Loucy (cell line): ENCODE results near the gene PITPNC1.
A peak's percentile ranks its signal among the peaks of the same experiment; 100 is the strongest.
"Not testable (repeated sequence)": the region's sequence is repeated elsewhere in the genome, so short reads cannot be mapped to it uniquely, and the experiment has no call there.

Experiments used
- H2AFZ ChIP-seq: fragments of 200-600 bp; sonication (generic); 2 replicates; pipeline ENCODE4 v1.6.0; 2016; ENCODE audit warnings: antibody characterized with exemption, mild to moderate bottlenecking, low read length, moderate library complexity
- H3F3A ChIP-seq: fragments of 200-600 bp; 2 replicates; pipeline ENCODE4 v1.6.0; 2016; ENCODE audit warnings: antibody characterized with exemption, low read depth, mild to moderate bottlenecking
- H3K27me3 ChIP-seq: fragments of 200-600 bp; sonication (generic); 2 replicates; pipeline ENCODE4 v1.6.1; 2014; ENCODE audit warnings: low read length, mild to moderate bottlenecking; ENCODE audit not compliant: insufficient read depth, poor library complexity, severe bottlenecking
- H3K36me3 ChIP-seq: fragments of 200-600 bp; sonication (generic); 2 replicates; pipeline ENCODE4 v1.6.1; 2016; ENCODE audit warnings: low read length; ENCODE audit not compliant: insufficient read depth
- H3K4me1 ChIP-seq: fragments of 200-600 bp; sonication (generic); 2 replicates; pipeline ENCODE4 v1.5.1; 2014; ENCODE audit warnings: low read length, mild to moderate bottlenecking; ENCODE audit not compliant: insufficient read depth, poor library complexity, severe bottlenecking
- H3K4me2 ChIP-seq: fragments of 200-600 bp; sonication (generic); 2 replicates; pipeline ENCODE4 v1.6.0; 2014; ENCODE audit warnings: antibody characterized with exemption, low read length, low read depth, mild to moderate bottlenecking; ENCODE audit not compliant: poor library complexity, severe bottlenecking
- H3K4me3 ChIP-seq: fragments of 200-600 bp; sonication (generic); 2 replicates; pipeline ENCODE4 v1.5.1; 2014; ENCODE audit warnings: low read length, mild to moderate bottlenecking, mixed read lengths; ENCODE audit not compliant: poor library complexity, severe bottlenecking
- H3K79me2 ChIP-seq: fragments of 200-600 bp; sonication (generic); 2 replicates; pipeline ENCODE4 v1.6.1; 2014; ENCODE audit warnings: low read length; ENCODE audit not compliant: insufficient read depth
- H3K9ac ChIP-seq: fragments of 200-600 bp; sonication (generic); 2 replicates; pipeline ENCODE4 v1.6.0; 2014; ENCODE audit warnings: mild to moderate bottlenecking, low read depth, low read length, moderate library complexity; ENCODE audit not compliant: poor library complexity, severe bottlenecking
- H3K9me2 ChIP-seq: fragments of 200-600 bp; sonication (generic); replicated peaks from 2 replicates; pipeline ENCODE4 v1.6.1; 2016; ENCODE audit warnings: low read depth, low read length, mixed read lengths
- H3K9me3 ChIP-seq: fragments of 200-600 bp; sonication (generic); 2 replicates; pipeline ENCODE4 v1.6.1; 2014; ENCODE audit warnings: mild to moderate bottlenecking, antibody characterized with exemption, low read length, low read depth; ENCODE audit not compliant: insufficient read depth
- H4K20me1 ChIP-seq: fragments of 200-600 bp; sonication (generic); 2 replicates; pipeline ENCODE4 v1.6.0; 2014; ENCODE audit warnings: antibody characterized with exemption, low read length, mild to moderate bottlenecking; ENCODE audit not compliant: insufficient read depth, poor library complexity, severe bottlenecking
- CTCF ChIP-seq: fragments of 200-600 bp; sonication (generic); conservative IDR thresholded peaks from 2 replicates; pipeline ENCODE4 v1.5.1; 2014; ENCODE audit warnings: mild to moderate bottlenecking, antibody characterized with exemption, low read length
- EZH2phosphoT487 ChIP-seq: fragments of 200-600 bp; IDR thresholded peaks from 2 replicates; pipeline ENCODE4 v1.6.1; 2018; ENCODE audit warnings: antibody characterized with exemption, mild to moderate bottlenecking, moderate library complexity, borderline replicate concordance

The PITPNC1 gene

GRCh38 chr17:67420994-67421393, 43.9 kb downstream of the PITPNC1 start:
- H3K27me3 ChIP-seq, result no peaks in the 10 kb centered on the region
- H3K79me2 ChIP-seq, result no peaks in the 10 kb centered on the region
- H2AFZ ChIP-seq, result no peak overlapping the region
- H3K9me3 ChIP-seq, result no peaks in the 10 kb centered on the region
- no peaks in the 10 kb centered on the region for H3K36me3 ChIP-seq
- no peak overlapping the region for H3K4me3 ChIP-seq
- no peak overlapping the region for H3K9ac ChIP-seq
- no peak overlapping the region for H3K4me2 ChIP-seq
- H3F3A ChIP-seq, result no peaks in the 10 kb centered on the region
- no peaks in the 10 kb centered on the region for H4K20me1 ChIP-seq
- H3K9me2 ChIP-seq, result no peaks in the 10 kb centered on the region
- no peak for TF ChIP-seq CTCF
- no peak for TF ChIP-seq EZH2phosphoT487
- H3K4me1 ChIP-seq, result peaks cover 11% of the 10 kb centered on the region

DNA sequence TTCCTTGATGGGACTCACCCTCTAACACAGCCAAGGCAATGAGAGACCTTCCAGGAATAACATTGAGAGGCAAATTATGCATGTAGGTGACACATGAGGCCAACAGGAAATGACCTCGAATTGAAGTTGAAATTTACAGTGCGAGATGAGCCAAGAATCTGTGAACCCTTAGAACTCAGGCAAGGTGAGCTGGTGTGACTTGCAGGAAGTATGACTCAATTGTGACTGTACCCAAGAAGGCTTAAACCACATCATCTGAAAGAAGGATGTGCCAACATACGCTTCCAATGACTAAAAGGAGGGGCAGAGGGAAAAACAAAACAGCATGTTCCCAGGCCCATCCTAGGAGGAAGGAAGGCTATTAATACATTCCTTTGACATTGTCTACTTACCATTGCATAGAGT, 44.8 kb downstream of the PITPNC1 start:
- Histone ChIP-seq H3K79me2 (no peaks in the 10 kb centered on the region), H2AFZ (no peak overlapping the region), H3F3A (no peaks in the 10 kb centered on the region), H3K9ac (no peak overlapping the region), H3K27me3 (no peaks in the 10 kb centered on the region), H3K36me3 (no peaks in the 10 kb centered on the region), H3K9me2 (no peaks in the 10 kb centered on the region), H3K4me1 (peaks cover 11% of the 10 kb centered on the region), H3K9me3 (no peaks in the 10 kb centered on the region), H3K4me2 (peak overlapping the region; percentile 44), H3K4me3 (peak overlapping the region; percentile 15), H4K20me1 (no peaks in the 10 kb centered on the region)
- TF ChIP-seq CTCF (no peak), EZH2phosphoT487 (no peak)

GRCh38 chr17:67422296-67422695, 45.2 kb downstream of the PITPNC1 start:
- not testable (repeated sequence) for H3K9me3 ChIP-seq, H3K79me2 ChIP-seq, H4K20me1 ChIP-seq, H3K9ac ChIP-seq, H3K4me3 ChIP-seq, H3F3A ChIP-seq, H3K9me2 ChIP-seq, H3K27me3 ChIP-seq, H3K36me3 ChIP-seq, H2AFZ ChIP-seq
- peaks cover 11% of the 10 kb centered on the region for H3K4me1 ChIP-seq
- peak overlapping the region; percentile 44 for H3K4me2 ChIP-seq

GRCh38 chr17:67422897-67423296, 45.8 kb downstream of the PITPNC1 start:
- Histone ChIP-seq H4K20me1 (no peaks in the 10 kb centered on the region), H3K36me3 (no peaks in the 10 kb centered on the region), H3K9me2 (no peaks in the 10 kb centered on the region), H3K27me3 (no peaks in the 10 kb centered on the region), H3K4me2 (no peak overlapping the region), H3K9me3 (no peaks in the 10 kb centered on the region), H3K4me1 (peaks cover 11% of the 10 kb centered on the region), H3K79me2 (no peaks in the 10 kb centered on the region), H3K4me3 (no peak overlapping the region), H3K9ac (no peak overlapping the region), H2AFZ (no peak overlapping the region), H3F3A (no peaks in the 10 kb centered on the region)
- TF ChIP-seq CTCF (no peak), EZH2phosphoT487 (no peak)
